Thymus (tissue), 14 donors: ENCODE results near the gene HYCC1. TPM values are rescaled to one million over a fixed set of nuclear protein-coding genes. Genes with fewer than 3 reads are reported as not detected.
"Not testable (repeated sequence)": the region's sequence is repeated elsewhere in the genome, so short reads cannot be mapped to it uniquely, and the experiment has no call there.

Source experiments
- DNase-seq, 9 donors: peaks; one replicate each; pipeline ENCODE4 v3.0.0-alpha.2; 2013; ENCODE audit warnings: low spot score in 9 of 9, low read depth in 6 of 9, missing footprints in 1 of 9
- H3K27ac ChIP-seq, 2 donors: one replicate each; pipeline ENCODE4 v1.5.1; 2013; ENCODE audit warnings: control low read depth in 1 of 2, low read depth in 1 of 2, low read length in 1 of 2, mild to moderate bottlenecking in 1 of 2, moderate library complexity in 1 of 2
- H3K27me3 ChIP-seq, 2 donors: one replicate each; pipeline ENCODE4 v1.5.1; 2013; ENCODE audit warnings: low read length in 1 of 2; ENCODE audit not compliant: control insufficient read depth in 2 of 2, insufficient read depth in 1 of 2
- H3K36me3 ChIP-seq, 2 donors: one replicate each; pipeline ENCODE4 v1.5.1; 2013; ENCODE audit warnings: low read length in 1 of 2, mild to moderate bottlenecking in 1 of 2, moderate library complexity in 1 of 2; ENCODE audit not compliant: control insufficient read depth in 2 of 2, insufficient read depth in 2 of 2
- H3K4me1 ChIP-seq, 2 donors: one replicate each; pipeline ENCODE4 v1.5.1; 2013; ENCODE audit warnings: low read length in 2 of 2; ENCODE audit not compliant: control insufficient read depth in 2 of 2, insufficient read depth in 2 of 2
- H3K4me3 ChIP-seq, 2 donors: one replicate each; pipeline ENCODE4 v1.5.1; 2013; ENCODE audit warnings: low read length in 2 of 2, control low read depth in 1 of 2, mild to moderate bottlenecking in 1 of 2
- H3K9me3 ChIP-seq, 2 donors: one replicate each; pipeline ENCODE4 v1.5.1; 2013; ENCODE audit warnings: low read length in 1 of 2, mild to moderate bottlenecking in 1 of 2; ENCODE audit not compliant: control insufficient read depth in 2 of 2, insufficient read depth in 1 of 2
- WGBS: extraction: QIAGEN DNeasy Blood & Tissue Kit; methylation state at CpG from one replicate; pipeline ENCODE4 v1.1.7; 2013; 5-methylcytosine and 5-hydroxymethylcytosine counted together
- long read RNA-seq, 10 donors: transcript quantifications; one replicate each; lab custom pipeline, GENCODE V29; 2026
- polyA plus RNA-seq: library from polyadenylated mRNA; stranded (reverse); fragments of 200-250 nt; gene quantifications from one replicate; pipeline ENCODE4 v1.2.3, GENCODE V29; 2013
- total RNA-seq: library from RNA; stranded (reverse); fragments of 120-200 nt; gene quantifications from one replicate; pipeline ENCODE4 v1.2.4, GENCODE V29; 2013
- donor health status: healthy.

HYCC1 gene
- total RNA-seq = 15.3 TPM
- polyA plus RNA-seq = 7.5 TPM
- long read RNA-seq, donor 1, partial matches to known transcripts = 0 of 1 reads
- long read RNA-seq, donor 1, other reads (novel, unspliced or antisense) = 0 of 1 reads
- long read RNA-seq, donor 2 = 0 reads
- long read RNA-seq, donor 3, full-length matches to known transcripts = 15 of 15 reads
- long read RNA-seq, donor 3, partial matches to known transcripts = 0 of 15 reads
- long read RNA-seq, donor 3, other reads (novel, unspliced or antisense) = 0 of 15 reads
- long read RNA-seq, donor 4, full-length matches to known transcripts = 6 of 6 reads
- long read RNA-seq, donor 4, partial matches to known transcripts = 0 of 6 reads
- long read RNA-seq, donor 4, other reads (novel, unspliced or antisense) = 0 of 6 reads
- long read RNA-seq, donor 5, full-length matches to known transcripts = 10 of 15 reads
- long read RNA-seq, donor 5, partial matches to known transcripts = 5 of 15 reads
- long read RNA-seq, donor 5, other reads (novel, unspliced or antisense) = 0 of 15 reads
- long read RNA-seq, donor 6, full-length matches to known transcripts = 5 of 11 reads
- long read RNA-seq, donor 6, partial matches to known transcripts = 6 of 11 reads
- long read RNA-seq, donor 6, other reads (novel, unspliced or antisense) = 0 of 11 reads
- long read RNA-seq, donor 7, full-length matches to known transcripts = 11 of 11 reads
- long read RNA-seq, donor 7, partial matches to known transcripts = 0 of 11 reads
- long read RNA-seq, donor 7, other reads (novel, unspliced or antisense) = 0 of 11 reads
- long read RNA-seq, donor 8, partial matches to known transcripts = 0 of 4 reads
- long read RNA-seq, donor 8, other reads (novel, unspliced or antisense) = 0 of 4 reads
- long read RNA-seq, donor 9, full-length matches to known transcripts = 3 of 3 reads
- long read RNA-seq, donor 9, partial matches to known transcripts = 0 of 3 reads
- long read RNA-seq, donor 9, other reads (novel, unspliced or antisense) = 0 of 3 reads
- long read RNA-seq, donor 10, full-length matches to known transcripts = 12 of 12 reads
- long read RNA-seq, donor 10, partial matches to known transcripts = 0 of 12 reads
- long read RNA-seq, donor 10, other reads (novel, unspliced or antisense) = 0 of 12 reads

GRCh38 chr7:23013715-23014649, at the start of gene HYCC1:
Gene HYCC1 (minus strand): TSS chr7:23014130. CDS start chr7:22991111, 23,019 bp downstream.
- Histone ChIP-seq H3K9me3 (no peaks in the 10 kb centered on the region), H3K4me1 (peaks cover 3 to 6% of the 10 kb centered on the region in 2 donors), H3K27me3 (no peaks in the 10 kb centered on the region), H3K36me3 (no peaks in the 10 kb centered on the region), H3K4me3 (peak within 1 kb of the TSS; percentile 87 to 90), H3K27ac (peak within 1 kb of the TSS; percentile 77 to 81)
- WGBS = 3% methylated on average over 61 of the region's 61 CpGs
- DNase-seq = peak; percentile 95 to 99 (median 97)

GRCh38 chr7:23062452-23062851, 48.5 kb upstream of the HYCC1 start:
- Histone ChIP-seq H3K27ac (no peak overlapping the region), H3K36me3 (no peaks in the 10 kb centered on the region), H3K27me3 (no peaks in the 10 kb centered on the region), H3K9me3 (no peaks in the 10 kb centered on the region), H3K4me1 (no peaks in the 10 kb centered on the region), H3K4me3 (no peak overlapping the region)
- DNase-seq = no peak
- 91% methylated on average over 7 of the region's 7 CpGs for WGBS

- DNase-seq = no peak
- Histone ChIP-seq H3K4me1 (no peaks in the 10 kb centered on the region), H3K36me3 (no peaks in the 10 kb centered on the region), H3K4me3 (no peak overlapping the region), H3K9me3 (no peaks in the 10 kb centered on the region), H3K27ac (no peak overlapping the region), H3K27me3 (no peaks in the 10 kb centered on the region)
- 84% methylated on average over 6 of the region's 6 CpGs for WGBS
Observed at GRCh38 chr7:23061327-23061726, 47.4 kb upstream of the HYCC1 start.

GRCh38 chr7:23058408-23059096, 44.6 kb upstream of the HYCC1 start:
- H3K36me3 ChIP-seq = no peaks in the 10 kb centered on the region
- no peak overlapping the region for H3K27ac ChIP-seq
- H3K9me3 ChIP-seq = no peaks in the 10 kb centered on the region
- no peak for DNase-seq
- no peaks in the 10 kb centered on the region for H3K4me1 ChIP-seq
- H3K27me3 ChIP-seq = no peaks in the 10 kb centered on the region
- 92% methylated on average over 6 of the region's 6 CpGs for WGBS
- no peak overlapping the region for H3K4me3 ChIP-seq

GRCh38 chr7:23055582-23056178, 41.8 kb upstream of the HYCC1 start:
- H3K27ac ChIP-seq = no peak overlapping the region
- H3K9me3 ChIP-seq = no peaks in the 10 kb centered on the region
- H3K4me3 ChIP-seq = no peak overlapping the region
- no peaks in the 10 kb centered on the region for H3K4me1 ChIP-seq
- DNase-seq = peak; percentile 16 to 77 (median 51)
- no peaks in the 10 kb centered on the region for H3K36me3 ChIP-seq
- WGBS = 4% methylated on average over 2 of the region's 2 CpGs
- no peaks in the 10 kb centered on the region for H3K27me3 ChIP-seq

GRCh38 chr7:23051124-23051485, 37.2 kb upstream of the HYCC1 start:
- not testable (repeated sequence) for DNase-seq, H3K4me3 ChIP-seq, H3K36me3 ChIP-seq, H3K4me1 ChIP-seq, H3K27me3 ChIP-seq, H3K9me3 ChIP-seq, H3K27ac ChIP-seq
- WGBS = 93% methylated on average over 3 of the region's 3 CpGs

GRCh38 chr7:23046336-23046735, 32.4 kb upstream of the HYCC1 start:
- 92% methylated on average over 28 of the region's 29 CpGs for WGBS
- H3K4me3 ChIP-seq, H3K27ac ChIP-seq, H3K9me3 ChIP-seq, H3K4me1 ChIP-seq, H3K36me3 ChIP-seq, DNase-seq, H3K27me3 ChIP-seq: not testable (repeated sequence)

GRCh38 chr7:23045086-23045485, 31.2 kb upstream of the HYCC1 start:
- H3K4me1 ChIP-seq, H3K27me3 ChIP-seq, H3K4me3 ChIP-seq, H3K27ac ChIP-seq, DNase-seq, H3K36me3 ChIP-seq, H3K9me3 ChIP-seq: not testable (repeated sequence)
- 98% methylated on average over 4 of the region's 6 CpGs for WGBS
